ENCODE data around the gene DDX56. TPM values are rescaled to one million over a fixed set of nuclear protein-coding genes. Genes with fewer than 3 reads are reported as not detected.

DDX56 gene, protein sequence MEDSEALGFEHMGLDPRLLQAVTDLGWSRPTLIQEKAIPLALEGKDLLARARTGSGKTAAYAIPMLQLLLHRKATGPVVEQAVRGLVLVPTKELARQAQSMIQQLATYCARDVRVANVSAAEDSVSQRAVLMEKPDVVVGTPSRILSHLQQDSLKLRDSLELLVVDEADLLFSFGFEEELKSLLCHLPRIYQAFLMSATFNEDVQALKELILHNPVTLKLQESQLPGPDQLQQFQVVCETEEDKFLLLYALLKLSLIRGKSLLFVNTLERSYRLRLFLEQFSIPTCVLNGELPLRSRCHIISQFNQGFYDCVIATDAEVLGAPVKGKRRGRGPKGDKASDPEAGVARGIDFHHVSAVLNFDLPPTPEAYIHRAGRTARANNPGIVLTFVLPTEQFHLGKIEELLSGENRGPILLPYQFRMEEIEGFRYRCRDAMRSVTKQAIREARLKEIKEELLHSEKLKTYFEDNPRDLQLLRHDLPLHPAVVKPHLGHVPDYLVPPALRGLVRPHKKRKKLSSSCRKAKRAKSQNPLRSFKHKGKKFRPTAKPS
- total RNA-seq (2014; rRNA removed; shearing (Covaris generic)), result 101 and 124 TPM in 2 replicates

DNA sequence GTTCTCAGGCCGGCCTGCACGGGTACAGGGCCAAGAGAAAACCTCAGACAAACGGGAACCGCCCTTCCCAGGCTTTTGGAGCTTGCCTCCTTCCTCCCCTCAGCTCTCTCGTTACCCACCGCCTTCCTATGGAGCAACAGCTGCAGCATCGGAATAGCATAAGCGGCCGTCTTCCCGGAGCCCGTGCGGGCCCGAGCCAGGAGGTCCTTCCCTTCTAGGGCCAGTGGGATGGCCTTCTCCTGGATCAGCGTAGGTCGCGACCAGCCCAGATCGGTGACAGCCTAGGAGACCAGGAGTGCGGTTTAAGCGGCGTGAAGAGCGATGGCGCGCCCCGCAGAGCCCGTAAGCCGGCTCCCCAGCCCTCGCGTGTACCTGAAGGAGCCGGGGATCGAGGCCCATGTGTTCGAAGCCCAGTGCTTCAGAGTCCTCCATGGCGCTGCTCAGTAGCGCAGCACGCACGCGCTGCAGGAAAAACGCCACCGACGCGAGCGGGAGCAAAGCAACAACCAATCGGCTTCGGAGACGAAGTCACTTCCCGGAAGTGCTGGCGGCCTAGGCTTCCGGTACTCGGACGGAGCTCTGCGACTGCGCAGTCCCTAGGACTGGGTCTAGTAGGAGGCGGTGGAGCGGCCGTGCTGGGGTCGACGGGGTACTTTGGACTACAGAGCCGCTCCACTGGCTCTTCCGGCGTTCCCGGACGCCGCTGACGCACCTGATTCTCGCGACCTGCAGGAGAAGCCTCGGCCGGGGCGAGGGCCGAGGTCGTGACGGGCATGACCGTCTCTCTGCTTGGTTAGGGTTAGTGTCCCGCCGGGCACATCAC lies at the start of gene DDX56:
Gene DDX56 (minus strand): TSS at position 445 of the 823 bp plus-strand sequence. CDS start 13 bp downstream, at position 432.
- DNase-seq (ENCODE audit: low spot score), result peak; percentile 95
- in situ Hi-C loops (cut with HindIII; ENCODE audit: low sequenced_read_pairs), result loop anchor here (25.0 kb wide), 1 partner anchor 136 kb away; no protein-coding TSS in a partner anchor

DNA sequence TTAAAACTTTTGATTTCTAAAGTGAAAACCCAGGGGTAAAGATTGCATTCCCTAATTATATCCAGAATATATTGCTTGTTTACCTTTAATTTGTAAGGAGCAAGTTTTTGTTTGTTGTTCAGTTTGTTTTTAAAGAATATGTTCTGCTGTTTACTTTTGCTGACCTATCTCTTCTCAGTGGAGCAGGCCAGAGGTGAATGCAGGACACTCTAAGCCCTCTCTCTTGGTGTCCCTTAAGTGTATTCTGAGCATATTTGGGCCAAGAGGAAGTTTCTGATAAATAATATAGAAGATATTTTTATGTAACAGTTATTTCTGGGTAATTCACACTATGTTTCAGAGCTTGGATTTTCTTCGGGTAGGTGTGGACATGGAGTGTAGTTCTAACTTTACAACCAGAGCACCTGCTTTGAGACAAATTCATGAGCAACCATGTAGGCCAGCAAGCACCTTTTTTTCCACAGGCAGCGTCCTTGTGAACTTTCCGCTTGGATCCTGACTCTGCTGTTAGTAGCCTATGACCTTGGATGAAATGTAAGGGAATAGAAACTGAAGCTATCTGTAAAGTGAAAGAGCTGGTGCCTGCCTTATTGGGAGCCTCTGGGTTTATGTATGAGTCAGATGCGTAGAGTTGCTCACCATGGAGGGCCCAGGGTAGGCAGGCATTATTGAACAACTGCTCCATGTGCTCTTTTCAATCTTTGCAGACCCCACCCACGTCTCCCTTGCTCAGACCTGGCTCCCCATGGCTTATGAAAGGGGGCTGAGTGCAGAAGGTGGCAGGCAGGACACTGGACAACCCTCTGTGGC lies 48.8 kb upstream of the DDX56 start:
- in situ Hi-C loops (cut with HindIII; ENCODE audit: low sequenced_read_pairs), result no loop called here
- no peak for DNase-seq (ENCODE audit: low spot score)

- DNase-seq (ENCODE audit: low spot score), result no peak
- in situ Hi-C loops (cut with HindIII; ENCODE audit: low sequenced_read_pairs), result no loop called here
Measured at GRCh38 chr7:44621750-44622103, 48.0 kb upstream of the DDX56 start.

- in situ Hi-C loops (cut with HindIII; ENCODE audit: low sequenced_read_pairs), result no loop called here
- DNase-seq (ENCODE audit: low spot score), result no peak
Measured at GRCh38 chr7:44621034-44621749, 47.5 kb upstream of the DDX56 start.

- in situ Hi-C loops (cut with HindIII; ENCODE audit: low sequenced_read_pairs), result no loop called here
- no peak for DNase-seq (ENCODE audit: low spot score)
Measured at GRCh38 chr7:44618753-44619152, 45.0 kb upstream of the DDX56 start.

DNA sequence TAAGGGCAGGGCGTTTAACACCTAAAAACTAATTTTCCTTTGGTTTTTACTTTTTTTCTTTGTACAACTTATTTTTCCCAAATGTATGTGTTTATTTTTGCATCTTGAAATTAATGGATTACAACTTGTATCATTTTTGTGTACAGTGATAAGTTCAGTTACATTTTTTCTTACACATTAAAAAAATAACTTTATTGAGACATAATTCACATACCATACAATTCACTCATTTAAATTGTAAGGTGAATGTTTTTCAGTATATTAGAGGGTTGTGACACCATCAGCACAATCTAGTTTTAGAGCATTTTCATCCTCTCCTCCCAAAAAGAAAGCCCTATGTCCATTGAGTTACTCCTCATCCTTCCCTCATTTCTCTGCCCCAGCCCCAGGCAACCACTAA lies 44.3 kb upstream of the DDX56 start:
- DNase-seq (ENCODE audit: low spot score), result no peak
- in situ Hi-C loops (cut with HindIII; ENCODE audit: low sequenced_read_pairs), result no loop called here

- DNase-seq (ENCODE audit: low spot score), result no peak
- in situ Hi-C loops (cut with HindIII; ENCODE audit: low sequenced_read_pairs), result no loop called here
Measured at GRCh38 chr7:44617225-44617890, 43.6 kb upstream of the DDX56 start.

GRCh38 chr7:44616545-44616944 lies 42.8 kb upstream of the DDX56 start:
- in situ Hi-C loops (cut with HindIII; ENCODE audit: low sequenced_read_pairs), result no loop called here
- DNase-seq (ENCODE audit: low spot score), result no peak

DNA sequence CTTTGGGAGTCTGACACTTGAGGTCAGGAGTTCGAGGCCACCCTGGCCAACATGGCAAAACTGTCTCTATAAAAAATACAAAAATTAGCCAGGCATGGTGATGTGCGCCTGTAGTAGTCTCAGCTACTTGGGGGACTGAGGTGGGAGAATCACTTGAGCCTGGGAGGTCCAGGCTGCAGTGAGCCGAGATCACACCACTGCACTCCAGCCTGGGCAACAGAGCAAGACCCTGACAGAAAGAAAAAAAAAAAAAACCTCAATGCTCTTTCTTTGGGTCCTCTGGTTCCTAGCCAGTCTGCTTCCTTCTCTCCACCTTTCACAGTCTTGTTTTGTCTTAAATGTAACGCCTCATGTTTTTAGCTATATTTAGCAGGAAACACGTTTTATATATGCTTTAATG lies 42.1 kb upstream of the DDX56 start:
- DNase-seq (ENCODE audit: low spot score), result no peak
- in situ Hi-C loops (cut with HindIII; ENCODE audit: low sequenced_read_pairs), result no loop called here

GRCh38 chr7:44615149-44615611 lies 41.5 kb upstream of the DDX56 start:
- no peak for DNase-seq (ENCODE audit: low spot score)
- in situ Hi-C loops (cut with HindIII; ENCODE audit: low sequenced_read_pairs), result no loop called here

DNA sequence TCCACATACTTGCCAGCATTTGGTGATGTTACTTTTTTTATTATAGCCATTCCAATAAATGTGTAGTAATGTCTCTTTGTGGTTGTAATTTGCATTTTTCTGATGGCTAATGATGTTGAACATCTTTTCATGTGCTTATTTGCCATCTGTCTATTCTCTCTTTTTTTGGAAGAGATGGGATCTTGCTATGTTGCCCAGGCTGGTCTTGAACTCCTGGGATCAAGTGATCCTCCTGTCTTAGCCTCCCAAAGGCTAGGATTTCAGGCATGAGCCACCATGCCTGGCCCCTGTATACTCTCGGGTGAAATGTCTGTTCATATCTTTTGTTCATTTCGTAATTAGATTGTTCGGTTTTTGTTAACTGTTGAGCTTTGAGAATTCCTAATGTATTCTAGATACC lies 36.1 kb upstream of the DDX56 start:
- DNase-seq (ENCODE audit: low spot score), result no peak
- in situ Hi-C loops (cut with HindIII; ENCODE audit: low sequenced_read_pairs), result no loop called here

GRCh38 chr7:44608916-44609648 lies 35.4 kb upstream of the DDX56 start:
- no peak for DNase-seq (ENCODE audit: low spot score)
- in situ Hi-C loops (cut with HindIII; ENCODE audit: low sequenced_read_pairs), result no loop called here

DNA sequence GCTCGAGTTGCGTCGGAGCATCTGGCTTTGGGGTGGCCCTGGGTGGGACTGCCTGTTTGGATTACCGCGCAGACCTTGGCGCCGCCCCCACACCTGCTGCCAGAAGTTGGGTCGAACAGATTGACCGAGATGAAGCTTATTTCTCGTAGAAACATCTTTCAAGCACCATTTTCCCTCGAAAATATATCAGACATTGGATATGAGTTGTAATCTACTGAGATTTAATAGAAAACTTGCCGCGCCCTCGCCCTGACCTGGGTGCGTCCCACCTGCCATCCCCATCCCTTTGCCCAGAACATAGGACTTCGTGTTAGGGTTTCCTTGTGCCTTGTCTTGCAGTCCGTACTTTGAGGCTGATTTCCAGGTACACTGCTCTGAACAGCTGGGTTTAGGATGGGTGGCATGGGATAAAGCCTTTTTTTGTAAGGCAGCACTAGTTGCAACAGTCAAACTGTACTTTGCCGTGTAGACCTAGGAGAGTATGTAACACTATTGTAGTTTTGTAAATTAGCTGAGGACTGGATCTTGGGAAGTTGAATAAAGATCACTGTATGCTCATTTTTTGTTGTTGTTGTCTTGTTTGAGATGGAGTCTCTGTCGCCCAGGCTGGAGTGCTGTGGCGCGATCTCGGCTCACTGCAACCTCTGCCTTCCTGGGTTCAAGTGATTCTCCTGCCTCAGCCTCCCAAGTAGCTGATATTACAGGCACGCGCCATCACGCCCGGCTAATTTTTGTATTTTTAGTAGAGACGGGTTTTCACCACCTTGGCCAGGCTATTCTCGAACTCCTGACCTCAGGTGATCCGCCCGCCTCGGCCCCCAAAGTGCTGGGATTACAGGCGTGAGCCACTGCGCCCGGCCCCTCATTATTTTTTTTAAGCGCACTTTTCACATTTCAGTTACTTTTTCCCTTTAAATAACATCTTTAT lies 33.7 kb upstream of the DDX56 start:
- DNase-seq (ENCODE audit: low spot score), result no peak
- in situ Hi-C loops (cut with HindIII; ENCODE audit: low sequenced_read_pairs), result no loop called here

DNA sequence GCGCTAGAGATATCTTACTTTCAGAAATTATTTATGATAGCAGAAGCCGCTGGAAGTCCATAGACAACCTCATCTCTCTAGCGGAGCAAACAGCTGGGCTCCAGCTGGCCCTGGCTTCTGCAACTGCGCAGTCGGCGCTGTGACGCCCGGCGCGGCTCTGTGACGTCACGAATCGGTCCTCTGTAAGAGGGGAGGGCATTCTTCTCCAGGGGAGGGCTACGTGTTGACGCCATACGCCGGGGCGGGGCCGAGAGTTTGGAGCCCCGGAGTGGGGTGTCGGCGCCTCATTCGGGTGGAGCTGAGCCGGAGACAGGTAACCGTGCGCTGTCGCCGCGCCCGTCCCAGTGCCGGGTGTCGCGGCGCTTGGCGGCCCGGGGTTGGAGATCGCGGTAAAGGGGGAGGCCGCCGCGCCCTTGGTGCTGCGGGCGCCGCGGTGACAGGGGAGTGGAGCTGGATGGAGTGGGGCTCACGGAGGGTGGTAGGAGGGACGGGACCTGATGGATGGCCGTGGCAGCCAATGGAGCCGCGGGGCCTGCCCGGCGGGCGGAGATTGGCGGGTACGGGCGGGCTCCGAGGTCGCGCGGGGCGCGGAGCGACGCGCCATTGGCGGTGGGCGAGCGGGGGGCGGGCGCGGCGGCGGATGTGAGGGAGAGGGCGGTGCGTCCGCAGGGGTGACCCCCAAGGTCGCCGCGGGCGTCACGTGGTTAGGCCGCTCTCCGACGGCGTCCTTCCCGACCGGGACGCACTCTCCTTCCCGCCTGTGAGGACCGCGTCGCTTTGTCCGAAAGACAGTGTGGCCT lies 32.8 kb upstream of the DDX56 start, which contains the start of gene OGDH:
Gene OGDH (plus strand): TSS at position 287 of the 800 bp plus-strand sequence. CDS start 17,717 bp downstream, outside the sequence.
- in situ Hi-C loops (cut with HindIII; ENCODE audit: low sequenced_read_pairs), result no loop called here
- peak; percentile 99 for DNase-seq (ENCODE audit: low spot score)

GRCh38 chr7:44604941-44605340 lies 31.2 kb upstream of the DDX56 start:
- no peak for DNase-seq (ENCODE audit: low spot score)
- in situ Hi-C loops (cut with HindIII; ENCODE audit: low sequenced_read_pairs), result no loop called here

DNA sequence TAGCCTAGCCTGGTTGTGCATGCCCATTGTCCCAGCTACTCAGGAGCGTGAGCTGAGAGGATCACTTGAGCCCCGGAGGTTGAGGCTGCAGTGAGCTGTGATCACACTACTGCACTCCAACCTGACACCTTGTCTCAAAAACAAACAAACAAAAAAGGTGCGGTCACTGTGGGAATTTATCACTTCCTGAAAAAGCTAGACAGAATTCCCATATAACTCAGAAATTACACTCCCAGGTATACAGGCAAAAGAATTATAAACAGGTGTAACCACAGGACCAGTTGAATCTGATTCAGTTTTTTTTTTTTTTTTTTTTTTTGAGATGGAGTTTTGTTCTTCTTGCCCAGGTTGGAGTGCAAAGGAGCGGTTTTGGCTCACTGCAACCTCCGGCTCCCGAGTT lies 29.5 kb upstream of the DDX56 start:
- in situ Hi-C loops (cut with HindIII; ENCODE audit: low sequenced_read_pairs), result no loop called here
- no peak for DNase-seq (ENCODE audit: low spot score)

Data from G401 (cell line).